HepG2 (cell line): ENCODE measurements around the gene CCL16. TPM values are rescaled to one million over a fixed set of nuclear protein-coding genes. Genes with fewer than 3 reads are reported as not detected.

Source experiments
- ATF7-NPFF ChIP-seq: sonication (generic); formaldehyde crosslinking; IDR thresholded peaks from 2 replicates; pipeline ENCODE4 v1.8.1; 2023; ENCODE audit warnings: mild to moderate bottlenecking, low read depth, missing genetic modification reagents, moderate library complexity
- CREB1 ChIP-seq, 2 experiments: fragments of 450-650 bp in 1 of 2; IDR thresholded peaks; 2 replicates each; pipeline ENCODE4 v1.6.1; 2016 to 2017; ENCODE audit warnings: control low read depth in 1 of 2, mild to moderate bottlenecking in 1 of 2, missing compliant biosample characterization in 1 of 2, missing genetic modification characterization in 1 of 2
- ETV5 ChIP-seq: IDR thresholded peaks from 2 replicates; pipeline ENCODE4 v1.6.1; 2018; ENCODE audit warnings: missing biosample characterization, missing genetic modification reagents, inconsistent platforms, borderline replicate concordance
- NFYB ChIP-seq: sonication (generic); formaldehyde crosslinking; IDR thresholded peaks from 2 replicates; pipeline ENCODE4 v1.4.0; 2020; ENCODE audit warnings: missing genetic modification reagents
- SIX1 ChIP-seq: sonication (generic); formaldehyde crosslinking; IDR thresholded peaks from 2 replicates; pipeline ENCODE4 v1.4.0; 2020; ENCODE audit warnings: missing genetic modification reagents, borderline replicate concordance
- SOX13 ChIP-seq, 3 experiments: fragments of 450-650 bp in 1 of 3; sonication (generic) in 1 of 3; formaldehyde crosslinking in 1 of 3; IDR thresholded peaks in 2 of 3; conservative IDR thresholded peaks in 1 of 3; 2 replicates each; pipeline versions ENCODE4 v1.5.0 to v1.6.1; 2016 to 2020; ENCODE audit warnings: antibody characterized with exemption in 1 of 3, mild to moderate bottlenecking in 1 of 3, missing compliant biosample characterization in 1 of 3, missing genetic modification reagents in 1 of 3, moderate library complexity in 1 of 3
- SUZ12 ChIP-seq: fragments of 150-350 bp; IDR thresholded peaks from 2 replicates; pipeline ENCODE4 v1.6.1; 2014; ENCODE audit warnings: low read depth, low read length
- TBX3 ChIP-seq: fragments of 450-650 bp; IDR thresholded peaks from 2 replicates; pipeline ENCODE4 v1.6.1; 2017; ENCODE audit warnings: antibody characterized with exemption, mild to moderate bottlenecking, inconsistent platforms, borderline replicate concordance
- TRIM22 ChIP-seq: fragments of 450-650 bp; IDR thresholded peaks from 2 replicates; pipeline ENCODE4 v1.6.1; 2017
- UBTF ChIP-seq: sonication (generic); formaldehyde crosslinking; IDR thresholded peaks from 2 replicates; pipeline ENCODE4 v1.4.0; 2020; ENCODE audit warnings: mild to moderate bottlenecking, missing genetic modification reagents
- ZBTB49 ChIP-seq: sonication (generic); formaldehyde crosslinking; IDR thresholded peaks from 2 replicates; pipeline ENCODE4 v1.4.0; 2020; ENCODE audit warnings: missing genetic modification reagents, borderline replicate concordance
- ZNF282 ChIP-seq: fragments of 450-650 bp; IDR thresholded peaks from 2 replicates; pipeline ENCODE4 v1.6.1; 2018; ENCODE audit not compliant: partially characterized antibody
- ZNF382 ChIP-seq: sonication (generic); formaldehyde crosslinking; IDR thresholded peaks from 2 replicates; pipeline ENCODE4 v1.5.0; 2020; ENCODE audit warnings: missing genetic modification reagents, mild to moderate bottlenecking, borderline replicate concordance
- ZNF451 ChIP-seq: sonication (generic); formaldehyde crosslinking; IDR thresholded peaks from 2 replicates; pipeline ENCODE4 v1.5.0; 2020; ENCODE audit warnings: mild to moderate bottlenecking, missing genetic modification reagents
- ZNF484 ChIP-seq: sonication (generic); formaldehyde crosslinking; IDR thresholded peaks from 2 replicates; pipeline ENCODE4 v1.5.1; 2020; ENCODE audit warnings: mild to moderate bottlenecking, low read depth, missing genetic modification reagents, borderline replicate concordance
- ZNF570 ChIP-seq: sonication (generic); formaldehyde crosslinking; IDR thresholded peaks from 2 replicates; pipeline ENCODE4 v1.4.0; 2020; ENCODE audit warnings: mild to moderate bottlenecking, missing genetic modification reagents, borderline replicate concordance
- ZNF644 ChIP-seq: IDR thresholded peaks from 2 replicates; pipeline ENCODE4 v1.6.1; 2016; ENCODE audit warnings: low read depth
- ZNF710 ChIP-seq: sonication (generic); formaldehyde crosslinking; IDR thresholded peaks from 2 replicates; pipeline ENCODE4 v1.5.0; 2020; ENCODE audit warnings: mild to moderate bottlenecking, missing genetic modification reagents, borderline replicate concordance
- ZNF75D ChIP-seq: sonication (generic); formaldehyde crosslinking; IDR thresholded peaks from 2 replicates; pipeline ENCODE4 v1.8.1; 2023; ENCODE audit warnings: missing genetic modification reagents, mild to moderate bottlenecking, borderline replicate concordance
- polyA plus RNA-seq, 8 experiments: library from polyadenylated mRNA; depleted of rRNA in 3 of 8; stranded (reverse) in 7 of 8; unstranded in 1 of 8; fragments of >200 nt; fragmentation: Illumina TruSeq in 4 of 8; extraction: Trizol in 4 of 8; gene quantifications; 2 replicates each; pipeline versions ENCODE4 v1.2.1 to v1.2.3, GENCODE V29; 2011 to 2016; ENCODE audit warnings: low read depth in 4 of 8, missing spikeins in 1 of 8, mixed read lengths in 1 of 8; ENCODE audit not compliant: insufficient read depth in 1 of 8
- total RNA-seq, 5 experiments: library from RNA; depleted of rRNA; stranded (reverse); fragments of >200 nt; fragmentation: Illumina TruSeq; extraction: Trizol; gene quantifications; 2 replicates each; pipeline ENCODE4 v1.2.3, GENCODE V29; 2016; ENCODE audit warnings: low read depth in 1 of 5

Gene CCL16
- total and polyA plus RNA-seq, 2 of the 13 experiments (the other 11 are each of a cell fraction or from before 2014, with no cell fraction given), result 2.0 to 14.7 TPM

- TF ChIP-seq ZNF710 (CRISPR knock-in tag) (no peak), ZNF570 (no peak), CREB1 (IDR thresholded peaks at IDR 0.05) (no peak), CREB1 (CRISPR knock-in tag; IDR thresholded peaks at IDR 0.05) (no peak), SIX1 (CRISPR knock-in tag) (no peak), UBTF (CRISPR knock-in tag) (no peak), ZNF644 (CRISPR knock-in tag) (0 out of 2 replicates have a peak, but pooled peaks have one; percentile 36), SUZ12 (no peak), ZNF484 (CRISPR knock-in tag) (no peak), NFYB (no peak), ETV5 (peak; percentile 29; the same call in 1 of the 2 replicates), ZNF382 (CRISPR knock-in tag) (no peak), TRIM22 (no peak), ZNF282 (no peak), ATF7-NPFF (CRISPR knock-in tag) (no peak), SOX13 (IDR thresholded peaks at IDR 0.05) (no peak), SOX13 (CRISPR knock-in tag; conservative IDR thresholded peaks at IDR 0.05 in 1 of 2, IDR thresholded peaks at IDR 0.05 in 1 of 2) (peak in 1 of 2 experiments; percentile 65; a peak in 1 of 4 replicates), ZNF451 (no peak), ZNF75D (CRISPR knock-in tag) (no peak), TBX3 (no peak), ZBTB49 (no peak)
Observed at GRCh38 chr17:35981908-35982330, 622 bp upstream of the CCL16 start (continued).
